ENCODE results near the gene DYNLT3. TPM values are rescaled to one million over a fixed set of nuclear protein-coding genes. Genes with fewer than 3 reads are reported as not detected.

DYNLT3 gene
- polyA plus RNA-seq, 1 donor: 9.7 TPM

Other genes with a start within 250 kb of the DYNLT3 start
- 8.9 TPM for gene XK, start 161.8 kb downstream of the DYNLT3 start, polyA plus RNA-seq (ENCODE audit: insufficient read length)
- gene CYBB, start 67.5 kb downstream of the DYNLT3 start, polyA plus RNA-seq (ENCODE audit: insufficient read length): 17.6 TPM
- 0.11 TPM for gene SYTL5, start 159.0 kb upstream of the DYNLT3 start, polyA plus RNA-seq (ENCODE audit: insufficient read length)